K562 (cell line): ENCODE data around the gene PCF11. TPM values are rescaled to one million over a fixed set of nuclear protein-coding genes. Genes with fewer than 3 reads are reported as not detected.

Source experiments
- KAT8 ChIP-seq: fragments of 450-650 bp; IDR thresholded peaks from 2 replicates; pipeline ENCODE4 v1.6.1; 2016; ENCODE audit warnings: low read depth, mild to moderate bottlenecking
- KLF16 ChIP-seq: IDR thresholded peaks from 2 replicates; pipeline ENCODE4 v1.6.1; 2016; ENCODE audit warnings: antibody characterized with exemption
- MECOM ChIP-seq: fragments of 250-450 bp; sonication (Bioruptor Pico); IDR thresholded peaks from 2 replicates; pipeline ENCODE4 v1.8.0; 2022; ENCODE audit warnings: inconsistent platforms
- NCOA2 ChIP-seq, 2 experiments: fragments of 450-650 bp; IDR thresholded peaks; 2 replicates each; pipeline ENCODE4 v1.6.1; 2018; ENCODE audit warnings: mild to moderate bottlenecking in 2 of 2, moderate library complexity in 1 of 2; ENCODE audit not compliant: partially characterized antibody in 2 of 2
- NR1H2 ChIP-seq: sonication (generic); formaldehyde crosslinking; IDR thresholded peaks from 2 replicates; pipeline ENCODE4 v1.4.0; 2020; ENCODE audit warnings: mild to moderate bottlenecking, missing genetic modification reagents
- PRPF4 ChIP-seq: fragments of 200-400 bp; formaldehyde crosslinking; IDR thresholded peaks from one replicate; pipeline ENCODE4 v1.6.1; 2017; ENCODE audit warnings: low read length, low read depth, mild to moderate bottlenecking; ENCODE audit not compliant: insufficient read depth, poor library complexity, severe bottlenecking
- PYGO2 ChIP-seq: fragments of 450-650 bp; IDR thresholded peaks from 2 replicates; pipeline ENCODE4 v1.6.1; 2016; ENCODE audit warnings: mild to moderate bottlenecking, missing genetic modification characterization, moderate library complexity, missing compliant biosample characterization
- RBFOX2 ChIP-seq: fragments of 200-400 bp; formaldehyde crosslinking; IDR thresholded peaks from 2 replicates; pipeline ENCODE4 v1.6.1; 2017; ENCODE audit warnings: low read depth, mild to moderate bottlenecking, low read length, moderate library complexity
- SIX5 ChIP-seq, 2 experiments: IDR thresholded peaks; 2 replicates each; pipeline ENCODE4 v1.6.1; 2011; ENCODE audit warnings: low read length in 2 of 2, borderline replicate concordance in 1 of 2, low read depth in 1 of 2, mild to moderate bottlenecking in 1 of 2, moderate library complexity in 1 of 2; ENCODE audit not compliant: insufficient read depth in 1 of 2
- SP1 ChIP-seq: sonication (generic); formaldehyde crosslinking; IDR thresholded peaks from 2 replicates; pipeline ENCODE4 v1.8.1; 2022; ENCODE audit warnings: mild to moderate bottlenecking, missing genetic modification reagents
- TEAD4 ChIP-seq, 2 experiments: sonication (generic) in 1 of 2; formaldehyde crosslinking in 1 of 2; IDR thresholded peaks; 2 replicates each; pipeline versions ENCODE4 v1.6.1 to v1.8.0; 2012 to 2022; ENCODE audit warnings: borderline replicate concordance in 1 of 2, inconsistent platforms in 1 of 2, low read length in 1 of 2, mild to moderate bottlenecking in 1 of 2, missing genetic modification reagents in 1 of 2
- ZNF121 ChIP-seq: sonication (generic); formaldehyde crosslinking; conservative IDR thresholded peaks from 2 replicates; pipeline ENCODE4 v1.8.0; 2022; ENCODE audit warnings: missing genetic modification reagents
- ZNF133 ChIP-seq: fragments of 250-450 bp; sonication (Bioruptor Pico); IDR thresholded peaks from 2 replicates; pipeline ENCODE4 v1.4.0; 2020; ENCODE audit warnings: mild to moderate bottlenecking
- ZNF586 ChIP-seq: fragments of 450-650 bp; formaldehyde crosslinking; conservative IDR thresholded peaks from 2 replicates; pipeline ENCODE4 v1.4.0; 2020; ENCODE audit warnings: mild to moderate bottlenecking, moderate library complexity
- polyA plus RNA-seq, 8 experiments: library from polyadenylated mRNA; depleted of rRNA in 4 of 8; stranded (reverse) in 5 of 8; unstranded in 3 of 8; fragments of >200 nt; fragmentation: Nextera tagmentation in 2 of 8; fragmentation: Illumina TruSeq in 1 of 8; extraction: Ambion mirVana in 2 of 8; extraction: Trizol in 1 of 8; gene quantifications; 2 replicates each; pipeline versions ENCODE4 v1.2.1 to v1.2.3, GENCODE V29; 2011 to 2014; ENCODE audit warnings: inconsistent platforms in 1 of 8, missing spikeins in 1 of 8
- total RNA-seq, 7 experiments: library from RNA; depleted of rRNA in 6 of 7; stranded (reverse); fragments of >200 nt in 6 of 7; fragmentation: Illumina TruSeq in 2 of 7; extraction: Trizol in 2 of 7; gene quantifications; 2 replicates each; pipeline versions ENCODE4 v1.2.1 to v1.2.3, GENCODE V29; 2011 to 2021; ENCODE audit warnings: low replicate concordance in 1 of 7
- TF ChIP-seq, protein P1 (sequence below): fragments of 250-450 bp; sonication (Bioruptor Pico); IDR thresholded peaks from 2 replicates; pipeline ENCODE4 v1.8.0; 2021; ENCODE audit warnings: mild to moderate bottlenecking, moderate library complexity
- TF ChIP-seq, protein P2 (sequence below): fragments of 450-650 bp; IDR thresholded peaks from 2 replicates; pipeline ENCODE4 v1.6.1; 2016
- TF ChIP-seq, protein P3 (sequence below): sonication (generic); formaldehyde crosslinking; IDR thresholded peaks from 2 replicates; pipeline ENCODE4 v1.8.0; 2023; ENCODE audit warnings: mild to moderate bottlenecking, missing genetic modification reagents
- TF ChIP-seq, protein P4 (sequence below): fragments of 250-450 bp; sonication (Bioruptor Pico); IDR thresholded peaks from 2 replicates; pipeline ENCODE4 v1.5.0; 2022; ENCODE audit warnings: mild to moderate bottlenecking

Gene PCF11
- total and polyA plus RNA-seq, 9 of the 15 experiments (the other 6 are each of a cell fraction or from before 2014, with no cell fraction given) = 9.3 to 91.6 (median 54.4) TPM

DNA sequence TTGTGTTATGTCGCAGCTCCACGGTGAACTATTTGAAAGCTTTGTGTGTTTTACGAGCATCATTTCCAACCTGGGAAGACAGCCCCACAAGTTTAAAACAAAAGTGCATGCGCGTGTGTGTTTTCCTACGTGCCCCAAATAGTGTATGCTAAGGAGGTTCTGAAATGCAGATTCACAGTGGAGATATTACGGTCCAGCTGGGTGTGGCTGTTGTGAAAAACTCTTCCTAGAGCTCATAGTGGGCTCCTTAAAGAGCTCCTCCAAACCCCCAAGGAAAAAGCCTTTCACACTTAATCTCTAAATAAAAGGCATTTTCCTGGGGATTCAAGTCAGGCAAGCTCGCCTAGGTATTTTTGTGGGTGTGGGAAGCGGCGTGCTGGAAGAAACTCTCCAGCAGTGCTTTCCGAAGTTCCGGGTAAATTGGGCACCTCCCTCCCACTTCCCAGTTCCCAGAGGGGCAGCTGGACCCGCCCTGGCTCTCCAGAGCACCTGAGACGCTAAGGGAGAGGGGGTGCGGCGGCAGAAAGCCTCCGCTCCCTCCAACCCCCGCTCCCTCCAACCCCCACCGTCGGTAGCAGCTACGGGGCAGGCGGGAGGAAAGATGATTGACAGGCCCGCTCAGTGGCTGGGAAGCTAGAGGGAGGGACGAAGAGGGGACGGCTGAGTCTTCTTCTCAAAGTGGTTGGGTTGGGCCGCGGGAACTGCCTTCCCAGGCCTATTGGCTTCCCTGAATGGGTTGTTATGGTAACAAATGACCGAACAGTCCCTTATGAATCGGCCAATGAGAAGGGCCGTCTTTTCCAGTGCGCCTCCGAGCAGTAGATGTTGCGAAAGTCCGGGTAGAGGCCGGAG, 561 bp upstream of the PCF11 start (continued):
- TF ChIP-seq, protein P1, sequence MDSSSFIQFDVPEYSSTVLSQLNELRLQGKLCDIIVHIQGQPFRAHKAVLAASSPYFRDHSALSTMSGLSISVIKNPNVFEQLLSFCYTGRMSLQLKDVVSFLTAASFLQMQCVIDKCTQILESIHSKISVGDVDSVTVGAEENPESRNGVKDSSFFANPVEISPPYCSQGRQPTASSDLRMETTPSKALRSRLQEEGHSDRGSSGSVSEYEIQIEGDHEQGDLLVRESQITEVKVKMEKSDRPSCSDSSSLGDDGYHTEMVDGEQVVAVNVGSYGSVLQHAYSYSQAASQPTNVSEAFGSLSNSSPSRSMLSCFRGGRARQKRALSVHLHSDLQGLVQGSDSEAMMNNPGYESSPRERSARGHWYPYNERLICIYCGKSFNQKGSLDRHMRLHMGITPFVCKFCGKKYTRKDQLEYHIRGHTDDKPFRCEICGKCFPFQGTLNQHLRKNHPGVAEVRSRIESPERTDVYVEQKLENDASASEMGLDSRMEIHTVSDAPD (CRISPR knock-in tag) = no peak
- TF ChIP-seq NCOA2 (IDR thresholded peaks at IDR 0.05; ENCODE audit: partially characterized antibody in 2 of 2) = no peak
- TF ChIP-seq ZNF586 (CRISPR knock-in tag) = no peak
- no peak for TF ChIP-seq PRPF4
- TF ChIP-seq, protein P2, sequence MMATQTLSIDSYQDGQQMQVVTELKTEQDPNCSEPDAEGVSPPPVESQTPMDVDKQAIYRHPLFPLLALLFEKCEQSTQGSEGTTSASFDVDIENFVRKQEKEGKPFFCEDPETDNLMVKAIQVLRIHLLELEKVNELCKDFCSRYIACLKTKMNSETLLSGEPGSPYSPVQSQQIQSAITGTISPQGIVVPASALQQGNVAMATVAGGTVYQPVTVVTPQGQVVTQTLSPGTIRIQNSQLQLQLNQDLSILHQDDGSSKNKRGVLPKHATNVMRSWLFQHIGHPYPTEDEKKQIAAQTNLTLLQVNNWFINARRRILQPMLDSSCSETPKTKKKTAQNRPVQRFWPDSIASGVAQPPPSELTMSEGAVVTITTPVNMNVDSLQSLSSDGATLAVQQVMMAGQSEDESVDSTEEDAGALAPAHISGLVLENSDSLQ = peak; percentile 100
- no peak for TF ChIP-seq SP1 (CRISPR knock-in tag)
- no peak for TF ChIP-seq RBFOX2
- no peak for TF ChIP-seq ZNF133 (CRISPR knock-in tag)
- TF ChIP-seq NR1H2 (CRISPR knock-in tag) = no peak
- TF ChIP-seq SIX5 (IDR thresholded peaks at IDR 0.05; ENCODE audit: borderline replicate concordance in 1 of 2, insufficient read depth in 1 of 2, low read depth in 1 of 2, low read length in 2 of 2) = no peak
- no peak for TF ChIP-seq ZNF121 (CRISPR knock-in tag)
- 0 out of 2 replicates have a peak, but pooled peaks have one; percentile 26 for TF ChIP-seq TEAD4 (IDR thresholded peaks at IDR 0.05; ENCODE audit: low read length)
- TF ChIP-seq TEAD4 (CRISPR knock-in tag; IDR thresholded peaks at IDR 0.05; ENCODE audit: borderline replicate concordance) = no peak
- TF ChIP-seq, protein P3, sequence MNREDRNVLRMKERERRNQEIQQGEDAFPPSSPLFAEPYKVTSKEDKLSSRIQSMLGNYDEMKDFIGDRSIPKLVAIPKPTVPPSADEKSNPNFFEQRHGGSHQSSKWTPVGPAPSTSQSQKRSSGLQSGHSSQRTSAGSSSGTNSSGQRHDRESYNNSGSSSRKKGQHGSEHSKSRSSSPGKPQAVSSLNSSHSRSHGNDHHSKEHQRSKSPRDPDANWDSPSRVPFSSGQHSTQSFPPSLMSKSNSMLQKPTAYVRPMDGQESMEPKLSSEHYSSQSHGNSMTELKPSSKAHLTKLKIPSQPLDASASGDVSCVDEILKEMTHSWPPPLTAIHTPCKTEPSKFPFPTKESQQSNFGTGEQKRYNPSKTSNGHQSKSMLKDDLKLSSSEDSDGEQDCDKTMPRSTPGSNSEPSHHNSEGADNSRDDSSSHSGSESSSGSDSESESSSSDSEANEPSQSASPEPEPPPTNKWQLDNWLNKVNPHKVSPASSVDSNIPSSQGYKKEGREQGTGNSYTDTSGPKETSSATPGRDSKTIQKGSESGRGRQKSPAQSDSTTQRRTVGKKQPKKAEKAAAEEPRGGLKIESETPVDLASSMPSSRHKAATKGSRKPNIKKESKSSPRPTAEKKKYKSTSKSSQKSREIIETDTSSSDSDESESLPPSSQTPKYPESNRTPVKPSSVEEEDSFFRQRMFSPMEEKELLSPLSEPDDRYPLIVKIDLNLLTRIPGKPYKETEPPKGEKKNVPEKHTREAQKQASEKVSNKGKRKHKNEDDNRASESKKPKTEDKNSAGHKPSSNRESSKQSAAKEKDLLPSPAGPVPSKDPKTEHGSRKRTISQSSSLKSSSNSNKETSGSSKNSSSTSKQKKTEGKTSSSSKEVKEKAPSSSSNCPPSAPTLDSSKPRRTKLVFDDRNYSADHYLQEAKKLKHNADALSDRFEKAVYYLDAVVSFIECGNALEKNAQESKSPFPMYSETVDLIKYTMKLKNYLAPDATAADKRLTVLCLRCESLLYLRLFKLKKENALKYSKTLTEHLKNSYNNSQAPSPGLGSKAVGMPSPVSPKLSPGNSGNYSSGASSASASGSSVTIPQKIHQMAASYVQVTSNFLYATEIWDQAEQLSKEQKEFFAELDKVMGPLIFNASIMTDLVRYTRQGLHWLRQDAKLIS (CRISPR knock-in tag) = no peak
- TF ChIP-seq MECOM (CRISPR knock-in tag) = no peak
- TF ChIP-seq KLF16 = no peak
- no peak for TF ChIP-seq KAT8
- TF ChIP-seq PYGO2 (tag) = no peak
- TF ChIP-seq, protein P4, sequence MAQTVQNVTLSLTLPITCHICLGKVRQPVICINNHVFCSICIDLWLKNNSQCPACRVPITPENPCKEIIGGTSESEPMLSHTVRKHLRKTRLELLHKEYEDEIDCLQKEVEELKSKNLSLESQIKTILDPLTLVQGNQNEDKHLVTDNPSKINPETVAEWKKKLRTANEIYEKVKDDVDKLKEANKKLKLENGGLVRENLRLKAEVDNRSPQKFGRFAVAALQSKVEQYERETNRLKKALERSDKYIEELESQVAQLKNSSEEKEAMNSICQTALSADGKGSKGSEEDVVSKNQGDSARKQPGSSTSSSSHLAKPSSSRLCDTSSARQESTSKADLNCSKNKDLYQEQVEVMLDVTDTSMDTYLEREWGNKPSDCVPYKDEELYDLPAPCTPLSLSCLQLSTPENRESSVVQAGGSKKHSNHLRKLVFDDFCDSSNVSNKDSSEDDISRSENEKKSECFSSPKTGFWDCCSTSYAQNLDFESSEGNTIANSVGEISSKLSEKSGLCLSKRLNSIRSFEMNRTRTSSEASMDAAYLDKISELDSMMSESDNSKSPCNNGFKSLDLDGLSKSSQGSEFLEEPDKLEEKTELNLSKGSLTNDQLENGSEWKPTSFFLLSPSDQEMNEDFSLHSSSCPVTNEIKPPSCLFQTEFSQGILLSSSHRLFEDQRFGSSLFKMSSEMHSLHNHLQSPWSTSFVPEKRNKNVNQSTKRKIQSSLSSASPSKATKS (CRISPR knock-in tag) = no peak
